Tibial artery (tissue), 4 donors: ENCODE results near the gene TNS3.

Experiments used
- DNase-seq, 2 donors: peaks; one replicate each; pipeline ENCODE4 v3.0.0-alpha.2; 2019
- H3K27ac ChIP-seq, 2 donors: fragments of 200-600 bp; sonication (generic) in 1 of 2; 1 replicate in 1 of 2; 2 replicates in 1 of 2; pipeline ENCODE4 v1.5.1; 2018 to 2019; ENCODE audit warnings: mild to moderate bottlenecking in 1 of 2
- H3K27me3 ChIP-seq, 2 donors: fragments of 200-600 bp; sonication (generic) in 1 of 2; one replicate each; pipeline versions ENCODE4 v1.5.1 to v1.6.0; 2016 to 2019
- H3K36me3 ChIP-seq, 3 donors: fragments of 200-600 bp; sonication (generic) in 2 of 3; one replicate each; pipeline ENCODE4 v1.5.1; 2016 to 2019; ENCODE audit warnings: mild to moderate bottlenecking in 2 of 3
- H3K4me1 ChIP-seq, 4 donors: fragments of 200-600 bp; sonication (generic) in 2 of 4; 1 replicate in 3 of 4; 2 replicates in 1 of 4; pipeline ENCODE4 v1.5.1; 2016 to 2019
- H3K4me3 ChIP-seq, 2 donors: fragments of 200-600 bp; sonication (generic) in 1 of 2; 1 replicate in 1 of 2; 2 replicates in 1 of 2; pipeline ENCODE4 v1.5.1; 2018 to 2019; ENCODE audit warnings: mild to moderate bottlenecking in 2 of 2
- H3K9me3 ChIP-seq, 3 donors: fragments of 200-600 bp; sonication (generic) in 1 of 3; one replicate each; pipeline ENCODE4 v1.5.1; 2016 to 2019
- intact Hi-C: fragments of 100-400 bp; cut with DNase I; formaldehyde crosslinking; loops from one replicate; pipeline ENCODE4 v1.15.0; 2023; ENCODE audit warnings: low total_unique reads
- TF ChIP-seq, protein P1 (sequence below), 2 experiments: fragments of 200-600 bp in 1 of 2; fragments of 450-650 bp in 1 of 2; IDR thresholded peaks; one replicate each; pipeline ENCODE4 v1.5.1; 2017 to 2019; ENCODE audit warnings: antibody characterized with exemption in 2 of 2, mild to moderate bottlenecking in 1 of 2, moderate library complexity in 1 of 2

TNS3 gene

DNA sequence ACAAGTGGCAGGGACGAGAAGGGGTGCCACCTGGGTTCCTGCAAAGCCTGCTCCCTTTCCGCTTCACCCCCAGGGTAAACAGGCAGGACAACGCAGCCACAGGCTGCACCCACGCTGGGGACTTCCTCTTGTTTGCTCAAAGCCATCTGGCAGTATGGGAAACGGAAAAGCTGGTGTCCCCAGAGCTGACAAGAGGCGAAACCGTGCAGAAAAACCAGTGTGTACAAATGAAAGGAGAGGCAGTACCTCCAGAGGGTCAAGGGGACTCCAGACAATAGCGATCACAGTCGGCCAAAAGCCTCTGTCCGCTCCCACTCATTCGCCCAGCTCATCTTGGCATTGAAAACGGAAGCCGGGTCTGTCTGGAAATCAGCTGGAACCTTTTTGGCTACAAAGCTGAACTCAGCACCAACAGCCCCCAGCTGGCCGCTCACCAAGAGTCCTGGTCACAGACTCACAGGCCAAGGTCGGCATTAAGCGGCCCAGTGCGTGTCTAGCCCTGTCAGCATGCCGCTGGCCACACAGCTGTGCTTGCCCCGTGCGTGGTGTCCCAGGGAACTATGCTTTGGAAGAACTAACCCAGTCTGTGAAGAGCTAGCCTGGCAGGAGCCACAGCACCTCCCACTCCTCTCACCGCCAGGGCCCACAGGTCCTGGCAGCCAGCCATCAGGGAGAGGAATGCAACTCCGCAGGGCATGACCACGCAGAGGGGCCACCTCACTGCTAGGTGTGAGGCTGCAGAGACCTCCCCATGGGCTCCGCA, 10.4 kb downstream of the TNS3 start:
- DNase-seq = peak; percentile 76 to 85
- H3K4me1 ChIP-seq = peaks cover 0 to 85% (median 56%) of the 10 kb centered on the region in 4 donors
- H3K9me3 ChIP-seq = no peaks in the 10 kb centered on the region
- no peaks in the 10 kb centered on the region for H3K27me3 ChIP-seq
- TF ChIP-seq, protein P1, sequence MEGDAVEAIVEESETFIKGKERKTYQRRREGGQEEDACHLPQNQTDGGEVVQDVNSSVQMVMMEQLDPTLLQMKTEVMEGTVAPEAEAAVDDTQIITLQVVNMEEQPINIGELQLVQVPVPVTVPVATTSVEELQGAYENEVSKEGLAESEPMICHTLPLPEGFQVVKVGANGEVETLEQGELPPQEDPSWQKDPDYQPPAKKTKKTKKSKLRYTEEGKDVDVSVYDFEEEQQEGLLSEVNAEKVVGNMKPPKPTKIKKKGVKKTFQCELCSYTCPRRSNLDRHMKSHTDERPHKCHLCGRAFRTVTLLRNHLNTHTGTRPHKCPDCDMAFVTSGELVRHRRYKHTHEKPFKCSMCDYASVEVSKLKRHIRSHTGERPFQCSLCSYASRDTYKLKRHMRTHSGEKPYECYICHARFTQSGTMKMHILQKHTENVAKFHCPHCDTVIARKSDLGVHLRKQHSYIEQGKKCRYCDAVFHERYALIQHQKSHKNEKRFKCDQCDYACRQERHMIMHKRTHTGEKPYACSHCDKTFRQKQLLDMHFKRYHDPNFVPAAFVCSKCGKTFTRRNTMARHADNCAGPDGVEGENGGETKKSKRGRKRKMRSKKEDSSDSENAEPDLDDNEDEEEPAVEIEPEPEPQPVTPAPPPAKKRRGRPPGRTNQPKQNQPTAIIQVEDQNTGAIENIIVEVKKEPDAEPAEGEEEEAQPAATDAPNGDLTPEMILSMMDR (IDR thresholded peaks at IDR 0.05) = peak in 1 of 2 experiments; percentile 15
- H3K36me3 ChIP-seq = no peaks in the 10 kb centered on the region
- peak overlapping the region; percentile 17 to 27 for H3K4me3 ChIP-seq
- peak overlapping the region; percentile 80 to 82 for H3K27ac ChIP-seq
- intact Hi-C loops = loop anchor here (10.0 kb wide), 1 partner anchor 117 kb away; no protein-coding TSS in a partner anchor

- no peaks in the 10 kb centered on the region for H3K9me3 ChIP-seq
- peak overlapping the region; percentile 80 to 82 for H3K27ac ChIP-seq
- no peaks in the 10 kb centered on the region for H3K36me3 ChIP-seq
- TF ChIP-seq, protein P1 (IDR thresholded peaks at IDR 0.05) = no peak
- intact Hi-C loops = loop anchor here (10.0 kb wide), 1 partner anchor 116 kb away; no protein-coding TSS in a partner anchor
- H3K4me1 ChIP-seq = peaks cover 0 to 81% (median 49%) of the 10 kb centered on the region in 4 donors
- no peaks in the 10 kb centered on the region for H3K27me3 ChIP-seq
- H3K4me3 ChIP-seq = no peak overlapping the region
- DNase-seq = peak; percentile 77 to 85
Measured at GRCh38 chr7:47570649-47571050, 11.3 kb downstream of the TNS3 start.

DNA sequence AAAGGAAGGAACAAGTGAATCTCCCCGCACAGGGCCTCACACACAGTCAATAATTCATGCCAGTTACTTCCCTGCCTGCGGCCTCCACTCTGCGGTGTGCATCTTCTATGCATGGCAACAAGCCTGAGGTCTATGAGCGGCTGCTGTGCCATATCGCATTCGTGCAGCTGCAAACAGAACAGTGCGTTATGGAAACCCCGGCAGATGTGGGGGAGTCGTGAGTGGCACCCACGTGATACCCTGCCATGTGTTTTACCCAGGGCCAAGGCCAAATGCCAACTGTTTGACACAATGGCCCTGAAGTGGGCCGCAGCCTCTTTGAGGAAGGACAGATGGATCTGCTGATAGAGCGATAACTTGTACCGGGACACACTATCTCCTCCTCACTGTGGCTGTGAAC, 13.4 kb downstream of the TNS3 start:
- no peaks in the 10 kb centered on the region for H3K9me3 ChIP-seq
- H3K4me1 ChIP-seq = peaks cover 0 to 62% (median 33%) of the 10 kb centered on the region in 4 donors
- no peak overlapping the region for H3K27ac ChIP-seq
- TF ChIP-seq, protein P1 (IDR thresholded peaks at IDR 0.05) = no peak
- intact Hi-C loops = no loop called here
- no peaks in the 10 kb centered on the region for H3K36me3 ChIP-seq
- H3K27me3 ChIP-seq = no peaks in the 10 kb centered on the region
- peak; percentile 64 to 75 for DNase-seq
- H3K4me3 ChIP-seq = no peak overlapping the region

- Histone ChIP-seq H3K9me3 (no peaks in the 10 kb centered on the region), H3K36me3 (no peaks in the 10 kb centered on the region), H3K4me1 (peaks cover 0 to 62% (median 28%) of the 10 kb centered on the region in 4 donors), H3K4me3 (no peak overlapping the region), H3K27me3 (no peaks in the 10 kb centered on the region), H3K27ac (no peak overlapping the region)
- DNase-seq = no peak
- intact Hi-C loops = no loop called here
- TF ChIP-seq, protein P1 (IDR thresholded peaks at IDR 0.05) = no peak
Measured at GRCh38 chr7:47568056-47568455, 13.9 kb downstream of the TNS3 start.

DNA sequence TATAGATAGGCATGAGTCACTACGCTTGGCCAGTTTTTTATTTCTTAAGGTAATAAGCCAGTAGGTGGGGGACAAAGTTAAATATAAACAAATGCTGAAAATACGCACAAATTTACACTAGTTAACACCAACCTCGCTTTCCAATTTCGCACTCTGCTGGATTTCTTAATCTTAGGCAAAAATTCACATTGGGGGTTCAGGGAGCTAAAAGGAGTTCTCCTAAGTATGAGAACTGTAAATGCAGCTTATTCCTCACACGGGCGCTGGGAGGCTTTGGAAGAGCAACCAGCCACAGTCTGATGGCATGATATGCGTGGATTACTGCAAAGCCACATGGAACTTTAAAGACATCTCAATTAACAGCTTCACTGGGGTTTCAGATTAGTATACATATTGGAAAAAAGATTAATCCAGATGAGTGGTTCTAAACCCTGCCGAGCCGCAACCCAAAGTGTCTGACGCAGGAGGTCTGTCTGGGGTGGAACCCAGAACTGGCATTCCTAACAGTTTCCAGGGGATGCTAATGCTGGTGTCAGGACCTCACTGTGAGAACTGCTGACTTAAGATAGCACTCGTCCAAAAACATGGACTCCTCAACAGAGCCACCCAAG, 16.2 kb downstream of the TNS3 start:
- H3K27ac ChIP-seq = no peak overlapping the region
- DNase-seq = no peak
- TF ChIP-seq, protein P1 (IDR thresholded peaks at IDR 0.05) = no peak
- H3K4me3 ChIP-seq = no peak overlapping the region
- H3K4me1 ChIP-seq = peaks cover 0 to 47% (median 8%) of the 10 kb centered on the region in 4 donors
- no peaks in the 10 kb centered on the region for H3K27me3 ChIP-seq
- intact Hi-C loops = no loop called here
- no peaks in the 10 kb centered on the region for H3K9me3 ChIP-seq
- no peaks in the 10 kb centered on the region for H3K36me3 ChIP-seq
